ENCODE data around the gene TBC1D25.

DNA sequence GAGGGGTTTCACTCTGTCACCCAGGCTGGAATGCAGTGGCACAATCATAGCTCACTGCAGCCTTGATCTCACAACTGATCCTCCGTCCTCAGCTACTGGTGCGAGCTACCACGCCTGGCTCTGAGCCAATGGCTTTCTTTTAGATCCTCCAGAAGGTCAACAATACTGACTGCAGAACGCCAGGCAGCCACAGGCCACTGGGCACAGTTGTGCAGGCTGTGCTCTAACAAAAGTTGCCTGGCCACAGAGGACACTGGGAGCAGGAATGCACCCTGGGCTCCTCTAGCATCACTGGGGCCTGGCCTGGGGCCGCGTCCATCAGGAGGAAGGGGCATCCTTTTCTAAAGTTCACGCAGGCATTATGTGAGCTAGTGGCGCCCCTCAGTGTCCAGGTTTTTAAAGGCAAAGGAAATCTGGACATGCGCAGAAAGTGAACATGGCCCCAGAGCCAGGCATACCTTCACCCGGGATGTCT, 45.6 kb upstream of the TBC1D25 start:
- TF ChIP-seq EGR1 (IDR thresholded peaks at IDR 0.05; ENCODE audit: low read depth in 2 of 2) (no peak), YY1 (IDR thresholded peaks at IDR 0.05) (no peak), GABPA (IDR thresholded peaks at IDR 0.05 in 1 of 2, conservative IDR thresholded peaks at IDR 0.05 in 1 of 2) (no peak), JUND (IDR thresholded peaks at IDR 0.05) (no peak), RAD21 (IDR thresholded peaks at IDR 0.05) (peak; percentile 49 to 67), TAF1 (conservative IDR thresholded peaks at IDR 0.05) (no peak)
- TF ChIP-seq, protein P1, sequence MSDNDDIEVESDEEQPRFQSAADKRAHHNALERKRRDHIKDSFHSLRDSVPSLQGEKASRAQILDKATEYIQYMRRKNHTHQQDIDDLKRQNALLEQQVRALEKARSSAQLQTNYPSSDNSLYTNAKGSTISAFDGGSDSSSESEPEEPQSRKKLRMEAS (IDR thresholded peaks at IDR 0.05) = no peak
- TF ChIP-seq, protein P2, sequence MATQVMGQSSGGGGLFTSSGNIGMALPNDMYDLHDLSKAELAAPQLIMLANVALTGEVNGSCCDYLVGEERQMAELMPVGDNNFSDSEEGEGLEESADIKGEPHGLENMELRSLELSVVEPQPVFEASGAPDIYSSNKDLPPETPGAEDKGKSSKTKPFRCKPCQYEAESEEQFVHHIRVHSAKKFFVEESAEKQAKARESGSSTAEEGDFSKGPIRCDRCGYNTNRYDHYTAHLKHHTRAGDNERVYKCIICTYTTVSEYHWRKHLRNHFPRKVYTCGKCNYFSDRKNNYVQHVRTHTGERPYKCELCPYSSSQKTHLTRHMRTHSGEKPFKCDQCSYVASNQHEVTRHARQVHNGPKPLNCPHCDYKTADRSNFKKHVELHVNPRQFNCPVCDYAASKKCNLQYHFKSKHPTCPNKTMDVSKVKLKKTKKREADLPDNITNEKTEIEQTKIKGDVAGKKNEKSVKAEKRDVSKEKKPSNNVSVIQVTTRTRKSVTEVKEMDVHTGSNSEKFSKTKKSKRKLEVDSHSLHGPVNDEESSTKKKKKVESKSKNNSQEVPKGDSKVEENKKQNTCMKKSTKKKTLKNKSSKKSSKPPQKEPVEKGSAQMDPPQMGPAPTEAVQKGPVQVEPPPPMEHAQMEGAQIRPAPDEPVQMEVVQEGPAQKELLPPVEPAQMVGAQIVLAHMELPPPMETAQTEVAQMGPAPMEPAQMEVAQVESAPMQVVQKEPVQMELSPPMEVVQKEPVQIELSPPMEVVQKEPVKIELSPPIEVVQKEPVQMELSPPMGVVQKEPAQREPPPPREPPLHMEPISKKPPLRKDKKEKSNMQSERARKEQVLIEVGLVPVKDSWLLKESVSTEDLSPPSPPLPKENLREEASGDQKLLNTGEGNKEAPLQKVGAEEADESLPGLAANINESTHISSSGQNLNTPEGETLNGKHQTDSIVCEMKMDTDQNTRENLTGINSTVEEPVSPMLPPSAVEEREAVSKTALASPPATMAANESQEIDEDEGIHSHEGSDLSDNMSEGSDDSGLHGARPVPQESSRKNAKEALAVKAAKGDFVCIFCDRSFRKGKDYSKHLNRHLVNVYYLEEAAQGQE (IDR thresholded peaks at IDR 0.05) = no peak
- TF ChIP-seq, protein P3, sequence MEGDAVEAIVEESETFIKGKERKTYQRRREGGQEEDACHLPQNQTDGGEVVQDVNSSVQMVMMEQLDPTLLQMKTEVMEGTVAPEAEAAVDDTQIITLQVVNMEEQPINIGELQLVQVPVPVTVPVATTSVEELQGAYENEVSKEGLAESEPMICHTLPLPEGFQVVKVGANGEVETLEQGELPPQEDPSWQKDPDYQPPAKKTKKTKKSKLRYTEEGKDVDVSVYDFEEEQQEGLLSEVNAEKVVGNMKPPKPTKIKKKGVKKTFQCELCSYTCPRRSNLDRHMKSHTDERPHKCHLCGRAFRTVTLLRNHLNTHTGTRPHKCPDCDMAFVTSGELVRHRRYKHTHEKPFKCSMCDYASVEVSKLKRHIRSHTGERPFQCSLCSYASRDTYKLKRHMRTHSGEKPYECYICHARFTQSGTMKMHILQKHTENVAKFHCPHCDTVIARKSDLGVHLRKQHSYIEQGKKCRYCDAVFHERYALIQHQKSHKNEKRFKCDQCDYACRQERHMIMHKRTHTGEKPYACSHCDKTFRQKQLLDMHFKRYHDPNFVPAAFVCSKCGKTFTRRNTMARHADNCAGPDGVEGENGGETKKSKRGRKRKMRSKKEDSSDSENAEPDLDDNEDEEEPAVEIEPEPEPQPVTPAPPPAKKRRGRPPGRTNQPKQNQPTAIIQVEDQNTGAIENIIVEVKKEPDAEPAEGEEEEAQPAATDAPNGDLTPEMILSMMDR (IDR thresholded peaks at IDR 0.05; ENCODE audit: low read depth, low read length, missing input control) = no peak
- TF ChIP-seq, protein P4, sequence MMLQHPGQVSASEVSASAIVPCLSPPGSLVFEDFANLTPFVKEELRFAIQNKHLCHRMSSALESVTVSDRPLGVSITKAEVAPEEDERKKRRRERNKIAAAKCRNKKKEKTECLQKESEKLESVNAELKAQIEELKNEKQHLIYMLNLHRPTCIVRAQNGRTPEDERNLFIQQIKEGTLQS (IDR thresholded peaks at IDR 0.05) = no peak

All from liver (tissue), 3 donors.